HG02840 (cell line): ENCODE data around the gene SIDT2.
A peak's percentile ranks its signal among the peaks of the same experiment; 100 is the strongest.

Experiments
- ATAC-seq: cut with Tn5 transposase; IDR thresholded peaks from one replicate; pipeline ENCODE4 v1.9.1; 2021; ENCODE audit warnings: mild to moderate bottlenecking, moderate library complexity, moderate number of reproducible peaks; ENCODE audit not compliant: unreplicated experiment, low FRiP score

SIDT2 gene

GRCh38 chr11:117219995-117220394 lies 41.5 kb downstream of the SIDT2 start:
- no peak for ATAC-seq

- no peak for ATAC-seq
These were observed 42.0 kb downstream of the SIDT2 start for GRCh38 chr11:117220568-117220967.

- no peak for ATAC-seq
These were observed 42.6 kb downstream of the SIDT2 start for GRCh38 chr11:117220999-117221774.

GRCh38 chr11:117221775-117222517 lies 43.4 kb downstream of the SIDT2 start:
- ATAC-seq: no peak

GRCh38 chr11:117222991-117223740 lies 44.6 kb downstream of the SIDT2 start:
- no peak for ATAC-seq

- ATAC-seq: no peak
These were observed 45.5 kb downstream of the SIDT2 start for GRCh38 chr11:117223741-117224689.

- no peak for ATAC-seq
These were observed 47.1 kb downstream of the SIDT2 start for GRCh38 chr11:117225553-117226170.

- no peak for ATAC-seq
These were observed 48.1 kb downstream of the SIDT2 start for GRCh38 chr11:117226388-117227385.

GRCh38 chr11:117228091-117228490 lies 49.5 kb downstream of the SIDT2 start:
- ATAC-seq: no peak

- no peak for ATAC-seq
These were observed 50.9 kb downstream of the SIDT2 start for GRCh38 chr11:117229411-117229810.

- no peak for ATAC-seq
These were observed 51.4 kb downstream of the SIDT2 start for GRCh38 chr11:117229931-117230285.

GRCh38 chr11:117230286-117230961 lies 51.9 kb downstream of the SIDT2 start:
- no peak for ATAC-seq

- ATAC-seq: no peak
These were observed 52.7 kb downstream of the SIDT2 start for GRCh38 chr11:117230999-117231841.

- no peak for ATAC-seq
These were observed 53.2 kb downstream of the SIDT2 start, which contains the start of gene PCSK7 for GRCh38 chr11:117231842-117232091. TSS of gene PCSK7 (minus strand) at chr11:117232073. CDS start at chr11:117229844, 2,229 bp downstream.

GRCh38 chr11:117232092-117232878 lies 53.7 kb downstream of the SIDT2 start, which contains the start of gene RNF214:
TSS of gene RNF214 (plus strand) at chr11:117232671. CDS start at chr11:117234273, 1,602 bp downstream.
- ATAC-seq: peak; percentile 54

- ATAC-seq: no peak
These were observed 54.4 kb downstream of the SIDT2 start for GRCh38 chr11:117232911-117233409.
